GM18517 (cell line): ENCODE results near the gene IL31.

Experiments
- ATAC-seq: cut with Tn5 transposase; IDR thresholded peaks from one replicate; pipeline ENCODE4 v1.9.1; 2021; ENCODE audit warnings: mild to moderate bottlenecking, moderate library complexity; ENCODE audit not compliant: unreplicated experiment

Gene IL31

DNA sequence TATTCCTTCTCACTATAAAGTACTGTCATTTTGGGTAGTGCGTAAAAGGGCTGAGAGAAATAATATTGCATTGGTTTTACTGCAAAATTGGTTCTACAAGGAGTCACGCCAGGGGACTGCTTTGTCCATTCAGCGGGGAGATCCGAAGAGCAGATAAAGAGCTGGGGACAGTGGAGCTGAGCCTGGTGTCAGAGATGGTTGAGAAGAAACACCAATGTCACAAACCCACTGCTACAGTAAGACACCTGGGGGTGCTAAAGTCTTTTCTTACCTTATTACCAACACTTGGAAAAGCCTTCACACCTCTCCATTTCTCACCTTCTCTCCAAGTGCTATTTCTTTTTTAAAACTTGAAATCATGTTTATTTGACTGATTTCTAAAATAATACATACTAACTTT is 14.1 kb downstream of the IL31 start:
- no peak for ATAC-seq

DNA sequence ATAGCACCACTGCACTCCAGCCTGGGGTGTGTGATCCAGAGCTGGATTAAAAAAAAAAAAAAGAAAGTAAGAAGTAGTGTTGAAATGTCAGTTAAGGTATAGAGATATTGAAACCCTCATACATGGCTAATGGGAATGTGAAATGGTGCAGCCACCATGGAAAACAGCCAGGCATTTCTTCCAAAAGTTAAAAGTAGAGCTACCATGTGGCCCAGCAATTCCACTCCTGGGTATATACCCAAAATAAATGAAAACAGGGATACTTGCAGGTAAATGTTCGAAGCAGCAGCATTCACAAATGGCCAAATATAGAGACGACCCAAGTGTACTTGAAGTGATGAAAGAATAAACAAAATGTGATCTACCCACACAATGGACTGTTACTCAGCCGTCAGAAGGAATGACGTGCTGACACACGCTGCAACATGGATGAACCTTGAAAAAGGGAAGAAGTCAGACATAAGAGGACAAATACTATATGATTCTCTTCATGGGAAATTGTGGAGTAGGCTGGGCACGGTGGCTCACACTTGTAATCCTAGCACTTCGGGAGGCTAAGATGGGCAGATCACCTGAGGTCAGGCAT is 15.2 kb downstream of the IL31 start:
- ATAC-seq: no peak

DNA sequence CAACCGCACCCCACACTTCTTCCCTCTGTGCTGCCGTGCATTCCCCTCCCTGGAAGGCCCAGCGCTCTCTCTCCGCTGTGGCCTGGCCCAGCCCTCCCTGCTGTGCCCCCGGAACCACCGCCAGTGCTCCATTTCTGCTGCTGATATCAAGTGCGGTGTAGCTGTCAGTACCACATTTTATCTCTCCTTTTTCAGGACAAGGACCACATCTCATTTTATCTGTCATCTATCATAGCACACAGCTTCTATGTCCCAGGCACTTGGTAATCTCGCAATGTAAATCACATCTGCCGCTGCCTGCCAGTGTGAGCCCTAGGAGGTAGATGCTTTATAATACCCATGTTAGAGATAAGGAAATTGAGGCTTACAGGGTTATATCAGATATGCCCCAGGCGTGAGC is 18.3 kb downstream of the IL31 start:
- no peak for ATAC-seq

DNA sequence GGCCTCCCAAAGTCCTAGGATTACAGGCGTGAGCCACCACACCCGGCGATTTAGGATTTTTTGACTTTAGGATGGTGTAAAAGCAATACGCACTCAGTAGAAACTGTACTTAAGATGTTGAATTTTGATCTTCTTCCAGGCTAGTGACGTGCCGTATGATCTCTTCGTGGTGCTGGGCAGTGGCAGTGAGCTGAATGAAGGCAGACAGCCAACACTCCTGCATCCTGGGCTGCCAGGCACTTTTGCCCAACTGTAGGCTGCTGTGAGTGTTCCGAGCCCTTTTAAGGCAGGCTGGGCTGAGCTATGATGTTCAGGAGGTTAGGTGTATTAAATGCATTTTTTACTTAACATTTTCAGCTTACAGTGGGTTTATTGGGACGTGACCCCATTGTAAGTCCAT is 21.3 kb downstream of the IL31 start:
- no peak for ATAC-seq

DNA sequence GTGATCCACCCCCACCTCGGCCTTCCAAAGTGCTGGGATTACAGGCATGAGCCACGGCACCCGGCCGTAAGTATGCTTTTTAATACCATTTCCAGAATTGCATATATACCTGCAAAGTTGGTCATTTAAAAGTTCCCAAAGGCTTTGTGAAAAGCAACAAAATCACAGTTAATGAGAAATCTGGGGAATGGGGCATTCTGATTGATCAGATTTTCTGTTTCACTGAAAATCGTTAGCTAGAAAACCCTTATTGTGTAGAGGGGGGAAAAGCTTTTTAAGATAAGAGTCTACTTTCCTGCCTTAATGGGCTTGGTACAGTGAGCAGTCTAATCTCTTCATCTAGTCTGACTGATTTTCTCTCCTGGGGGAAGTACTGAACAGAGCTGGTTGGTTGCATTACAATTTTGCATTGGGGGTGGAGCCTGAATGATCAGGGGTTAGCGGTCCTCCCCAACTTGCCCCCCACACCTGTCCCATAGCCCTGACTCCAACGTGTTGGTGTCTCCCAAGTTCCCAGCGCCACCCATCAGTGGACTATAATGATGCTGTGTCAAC is 23.8 kb downstream of the IL31 start:
- no peak for ATAC-seq

DNA sequence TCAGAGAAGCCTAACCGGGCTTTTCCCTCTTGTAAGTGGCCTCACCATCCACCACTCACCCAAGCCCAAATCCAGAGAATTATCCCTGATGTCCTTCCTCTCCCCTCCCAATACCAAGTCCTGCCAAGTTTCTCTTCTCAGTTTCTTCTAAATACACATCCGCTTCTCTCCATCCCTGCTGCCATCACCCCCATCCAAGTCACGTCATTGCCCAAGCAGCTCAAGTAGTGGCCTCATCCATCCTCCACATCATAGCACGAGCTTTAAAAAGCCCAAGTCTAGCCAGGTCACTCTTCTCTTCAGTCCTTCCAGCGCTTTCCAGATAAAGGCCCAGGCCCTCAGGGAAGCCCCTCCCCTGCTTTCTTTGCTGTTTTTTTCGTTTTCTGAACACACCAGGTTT is 25.4 kb downstream of the IL31 start:
- ATAC-seq: no peak

DNA sequence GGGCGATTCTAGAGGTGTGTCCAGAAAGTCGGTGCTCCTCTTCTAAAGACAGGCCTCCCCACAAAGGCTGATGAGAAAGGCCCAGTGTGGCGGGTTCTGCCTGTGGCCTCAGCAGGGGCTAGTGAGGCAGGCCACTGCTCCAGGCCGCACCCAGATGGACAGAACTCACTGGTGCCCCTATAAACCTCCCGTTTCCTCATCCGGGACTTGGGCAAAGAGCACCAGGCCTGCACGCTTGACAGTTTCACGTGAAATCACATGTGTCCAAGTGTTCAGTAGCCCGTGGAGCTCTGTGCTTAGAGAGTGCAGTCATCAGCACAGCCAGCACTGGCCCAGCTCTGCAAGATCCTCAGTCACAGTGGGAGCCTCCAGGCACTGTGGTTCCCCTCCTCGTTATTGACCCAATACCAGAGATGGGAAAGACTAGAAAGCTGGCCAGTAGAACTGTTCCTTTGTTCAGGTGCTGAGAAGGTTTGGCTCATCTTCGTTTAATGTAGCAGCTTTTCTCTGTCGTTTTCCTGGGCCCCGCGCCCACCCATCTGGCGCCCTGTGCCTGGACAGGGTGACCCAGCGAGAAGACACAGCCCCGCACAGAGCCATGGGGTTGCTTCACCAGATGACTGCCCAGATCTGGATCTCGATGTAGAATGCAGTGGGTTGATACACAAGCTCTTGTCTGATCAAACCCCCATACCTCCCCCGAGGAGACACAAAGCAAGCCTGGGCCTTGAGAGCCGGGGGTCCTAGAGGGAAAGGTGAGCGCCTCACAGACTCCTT is 26.3 kb downstream of the IL31 start:
- no peak for ATAC-seq

DNA sequence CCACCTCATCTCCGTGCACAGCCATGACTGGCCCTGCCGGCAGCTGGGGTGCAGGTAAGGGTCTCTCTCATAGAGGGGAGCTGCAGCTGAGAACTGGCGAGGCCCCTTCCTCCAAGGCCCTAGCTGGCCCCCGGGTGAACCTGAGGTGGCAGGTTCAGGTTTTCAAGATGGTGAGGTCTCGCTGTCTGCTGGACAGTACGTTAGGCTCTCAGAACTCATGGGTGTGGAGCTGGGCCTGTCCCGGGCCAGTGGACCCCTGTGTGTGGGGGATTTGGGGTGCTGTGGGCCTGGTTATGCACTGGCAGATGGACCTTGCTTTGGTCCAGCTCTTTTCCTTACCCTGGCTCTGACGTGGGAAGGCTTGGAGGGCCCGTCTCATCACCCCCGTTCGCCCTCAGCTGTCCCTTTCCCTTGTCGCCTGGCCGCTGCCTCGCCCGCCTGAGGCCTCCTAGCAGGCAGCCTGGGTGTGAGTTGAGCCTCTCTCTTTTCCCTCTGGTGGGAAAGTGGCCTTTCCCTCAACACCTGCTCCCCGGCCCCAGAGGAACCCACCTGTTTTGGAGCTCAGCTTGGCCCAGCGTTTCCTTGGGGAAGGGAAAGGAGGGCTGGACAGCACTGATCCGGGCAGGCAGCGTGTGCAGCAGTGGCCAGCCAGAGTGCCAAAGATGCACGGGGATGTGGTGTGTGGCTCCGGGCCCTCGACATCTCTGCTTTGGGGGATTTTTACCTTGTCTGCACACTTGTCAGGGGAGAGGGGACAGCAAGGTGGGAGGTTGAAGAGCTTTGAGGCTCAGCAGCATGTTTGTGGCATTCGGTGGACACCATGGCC is 28.3 kb downstream of the IL31 start:
- no peak for ATAC-seq

DNA sequence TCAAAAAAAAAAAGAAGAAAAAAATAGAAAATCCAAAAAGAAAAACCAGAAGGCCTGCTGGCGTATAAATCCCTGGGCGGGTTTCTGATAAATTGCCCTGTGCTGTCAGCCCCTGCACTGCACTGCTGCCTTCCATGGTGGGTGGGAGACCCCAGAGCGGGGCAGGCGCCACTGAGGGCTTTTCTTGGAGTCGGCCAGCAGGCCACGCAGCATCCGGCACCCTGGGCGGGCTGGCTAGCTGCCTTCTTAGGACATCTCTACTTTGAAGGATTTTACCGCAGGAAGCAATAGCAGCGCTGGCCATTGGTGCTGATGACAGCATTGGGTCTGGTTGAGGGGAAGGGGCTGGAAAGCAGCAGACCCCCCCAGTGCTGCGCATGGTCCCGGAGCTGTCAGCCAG is 29.1 kb downstream of the IL31 start:
- no peak for ATAC-seq

DNA sequence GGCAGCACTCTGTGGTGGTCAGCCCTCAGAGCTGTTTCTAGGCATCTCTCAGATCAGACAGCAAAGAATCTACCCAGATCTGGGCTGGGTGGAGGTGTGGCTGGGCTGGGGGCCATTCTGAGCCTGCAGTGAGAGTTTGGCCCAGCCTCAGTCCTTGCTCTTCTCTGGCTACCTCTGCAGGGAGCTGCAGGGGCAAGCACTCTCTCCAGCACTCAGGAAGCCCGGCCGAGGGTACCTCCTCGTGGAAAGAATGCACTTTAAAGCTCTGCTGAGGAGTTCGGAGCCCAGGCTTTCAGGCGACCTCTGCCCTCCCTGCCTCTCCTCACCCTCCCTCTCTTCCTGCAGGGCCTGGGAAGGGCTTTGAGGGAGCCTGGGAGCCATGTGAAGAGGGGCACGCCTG is 31.2 kb downstream of the IL31 start:
- ATAC-seq: no peak

DNA sequence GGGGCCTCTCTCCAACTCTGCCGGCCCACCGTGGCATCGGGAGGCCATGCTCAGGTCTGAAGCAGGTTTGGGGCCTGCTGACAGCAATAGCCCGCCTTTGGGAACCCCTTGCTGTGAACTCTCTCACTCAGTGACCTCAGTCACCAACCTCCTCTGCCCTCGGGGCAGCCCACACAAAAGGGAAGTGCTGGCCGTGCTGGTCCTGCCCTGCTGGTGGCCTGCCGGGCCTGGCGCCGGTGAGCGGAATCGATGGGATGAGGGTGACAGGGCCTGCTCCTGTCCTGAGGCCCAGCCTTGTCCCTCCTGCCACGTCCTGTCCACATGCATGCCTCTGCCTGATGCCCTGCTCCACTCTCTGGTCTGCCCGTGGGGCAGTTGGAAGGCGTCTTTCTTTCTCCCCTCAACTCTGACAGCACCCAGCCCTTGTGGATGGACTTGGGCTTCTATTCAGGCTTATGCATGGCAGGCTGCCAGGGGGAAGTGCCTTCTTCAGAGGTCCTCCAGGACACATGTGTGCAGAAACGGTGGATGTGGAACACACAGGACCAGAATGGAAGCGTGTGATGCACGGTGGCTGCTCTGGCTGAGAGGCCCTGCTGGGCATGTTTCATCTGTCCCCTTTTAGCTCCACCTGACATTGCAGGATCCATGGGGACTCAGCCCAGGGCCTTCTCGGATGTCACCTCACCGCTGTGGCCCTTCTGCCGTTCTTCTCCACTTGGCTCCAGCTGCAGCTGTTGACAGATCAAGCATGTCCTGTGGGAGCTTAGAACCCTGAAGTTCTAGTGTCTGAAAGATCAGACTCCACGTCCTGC is 31.9 kb downstream of the IL31 start:
- ATAC-seq: no peak

DNA sequence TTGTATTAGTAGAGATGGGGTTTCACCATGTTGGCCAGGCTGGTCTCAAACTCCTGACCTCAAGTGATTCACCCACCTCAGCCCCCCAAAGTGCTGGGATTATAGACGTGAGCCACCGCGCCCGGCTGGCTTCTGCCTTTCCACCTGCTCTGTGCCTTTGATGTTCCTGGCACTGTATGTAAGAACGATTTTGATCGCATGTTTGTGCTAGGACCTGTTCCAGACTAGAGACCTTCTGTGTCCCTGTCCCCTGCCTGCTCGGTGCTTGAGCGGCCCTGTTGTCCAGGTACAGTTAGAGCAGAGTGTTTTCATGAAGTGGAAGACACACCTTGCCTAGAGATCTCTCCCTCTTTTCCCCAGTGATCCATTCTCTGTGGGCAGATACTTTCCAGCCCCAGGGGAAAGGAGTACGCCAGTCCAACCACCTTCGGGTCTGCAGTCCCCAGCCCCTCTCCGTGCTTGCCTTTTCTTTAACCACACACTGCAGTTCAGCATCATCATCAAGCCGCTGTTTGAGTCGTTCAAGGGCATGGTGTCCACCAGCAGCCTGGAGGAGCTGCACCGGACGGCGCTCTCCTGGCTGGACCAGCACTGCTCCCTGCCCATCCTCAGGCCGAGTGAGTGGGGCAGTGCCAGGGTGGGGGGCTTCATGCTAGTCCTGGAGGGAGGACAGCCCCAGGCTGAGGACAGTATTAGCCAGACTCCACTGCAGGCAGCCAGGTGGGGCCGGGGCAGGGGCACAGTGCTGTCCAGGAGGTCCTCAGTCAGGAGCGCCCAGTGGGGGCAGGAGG is 33.4 kb downstream of the IL31 start:
- ATAC-seq: no peak

DNA sequence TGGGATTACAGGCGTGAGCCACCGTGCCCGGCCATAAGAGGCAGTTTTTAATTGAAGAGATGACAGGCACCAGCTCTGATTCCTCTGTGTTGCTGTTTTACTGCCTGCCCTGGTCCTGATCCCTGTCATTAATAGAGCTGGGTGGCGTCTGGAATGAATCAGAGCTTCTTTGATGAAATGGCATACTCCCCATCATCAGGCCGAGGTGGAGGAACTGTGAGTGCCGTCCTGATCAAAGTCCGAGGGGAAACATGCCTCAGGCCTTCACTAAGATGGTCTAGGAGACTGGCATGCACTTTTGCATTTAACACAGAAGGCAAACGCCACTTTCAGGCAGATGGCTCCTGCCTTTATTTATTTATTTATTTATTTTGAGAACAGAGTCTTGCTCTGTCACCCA is 34.1 kb downstream of the IL31 start:
- ATAC-seq: no peak

DNA sequence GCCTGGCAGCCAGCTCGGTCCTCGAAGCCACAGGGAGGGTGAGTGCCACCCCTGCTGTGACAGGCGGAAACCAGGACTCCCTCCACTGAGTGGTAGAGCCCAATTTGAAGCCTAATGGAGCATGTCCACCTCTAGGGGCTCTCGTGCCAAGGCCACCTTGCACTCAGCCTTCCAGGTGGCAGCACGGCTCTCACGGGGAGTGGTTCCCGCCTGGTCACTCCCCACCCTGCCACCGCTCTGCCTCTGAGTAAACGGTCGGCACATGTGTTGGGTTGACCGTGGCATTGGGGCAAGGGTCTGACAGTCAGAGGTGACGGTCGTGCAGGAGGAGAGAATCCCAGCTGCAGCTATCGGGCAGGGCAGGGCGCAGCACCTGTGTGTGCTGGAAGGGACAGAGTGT is 34.8 kb downstream of the IL31 start:
- no peak for ATAC-seq

DNA sequence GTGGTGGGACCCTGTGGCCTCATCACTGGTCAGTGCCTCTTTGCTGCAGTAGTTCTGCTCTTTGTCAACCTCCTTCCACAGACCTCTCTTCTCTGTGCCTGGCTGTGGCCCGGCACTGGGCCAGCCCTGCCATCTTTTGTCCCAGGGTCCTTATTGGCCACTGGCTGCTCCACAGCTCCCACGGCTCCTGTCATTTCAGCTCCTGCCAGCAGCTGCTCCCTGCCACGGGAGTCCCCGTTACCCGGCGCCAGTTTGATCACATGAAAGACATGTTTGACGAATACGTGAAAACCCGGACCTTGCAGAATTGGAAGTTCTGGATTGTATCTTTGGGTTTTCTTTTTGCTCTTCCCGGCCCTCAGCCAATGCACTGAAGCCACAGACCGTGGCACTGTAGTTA is 35.4 kb downstream of the IL31 start:
- no peak for ATAC-seq

DNA sequence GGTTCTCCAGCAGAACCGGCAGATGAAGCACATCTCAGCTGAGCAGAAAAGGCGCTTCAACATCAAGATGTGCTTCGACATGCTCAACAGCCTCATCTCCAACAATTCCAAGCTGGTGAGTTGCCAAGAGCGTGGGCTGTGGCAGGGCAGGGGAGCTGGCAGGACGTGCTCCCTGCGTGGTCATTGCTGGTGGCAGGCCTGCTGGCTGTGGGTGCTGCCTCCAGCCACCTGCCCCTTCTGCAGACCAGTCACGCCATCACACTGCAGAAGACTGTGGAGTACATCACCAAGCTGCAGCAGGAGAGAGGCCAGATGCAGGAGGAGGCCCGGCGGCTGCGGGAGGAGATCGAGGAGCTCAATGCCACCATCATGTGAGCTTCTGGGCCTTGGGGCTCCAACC is 35.8 kb downstream of the IL31 start:
- no peak for ATAC-seq

DNA sequence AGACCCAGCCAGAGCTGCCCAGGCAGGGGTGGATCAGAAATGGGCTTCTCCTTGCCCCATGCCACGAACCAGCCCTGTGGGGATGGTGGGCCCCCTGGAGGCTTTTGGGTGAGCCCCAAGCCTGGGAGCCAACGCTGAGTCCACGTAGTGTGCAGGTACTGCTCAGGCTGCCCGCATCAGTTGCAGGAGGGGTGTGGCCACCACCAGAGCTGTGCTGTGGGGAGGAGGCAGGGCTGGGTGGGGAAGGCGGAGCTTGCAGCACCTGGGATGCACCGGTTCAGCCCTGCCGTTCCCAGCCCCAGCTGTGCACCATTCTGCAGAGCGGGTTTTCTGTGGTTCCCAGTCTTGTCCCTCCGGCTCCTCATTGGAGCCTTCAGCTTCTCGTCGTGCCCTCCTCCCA is 36.3 kb downstream of the IL31 start:
- no peak for ATAC-seq

DNA sequence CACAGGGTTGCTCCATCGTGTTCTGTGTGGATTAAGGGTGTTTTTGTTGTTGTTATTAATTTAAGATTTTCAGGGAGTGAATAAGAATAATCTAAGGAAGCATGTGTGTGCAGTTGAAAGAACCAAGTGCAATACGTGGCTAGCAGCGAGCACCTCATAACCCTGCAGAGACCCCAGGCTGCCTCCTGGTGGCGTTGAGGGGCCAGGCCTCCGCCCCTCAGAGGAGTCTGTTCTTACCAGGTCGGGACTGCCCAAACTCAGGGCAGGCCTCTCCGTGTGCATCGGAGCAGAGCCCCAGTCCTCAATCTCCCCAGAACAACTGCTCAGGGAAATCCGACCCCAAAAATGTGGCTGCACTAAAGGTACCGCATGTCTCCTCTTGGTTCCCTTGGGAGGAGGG is 36.8 kb downstream of the IL31 start:
- ATAC-seq: no peak

DNA sequence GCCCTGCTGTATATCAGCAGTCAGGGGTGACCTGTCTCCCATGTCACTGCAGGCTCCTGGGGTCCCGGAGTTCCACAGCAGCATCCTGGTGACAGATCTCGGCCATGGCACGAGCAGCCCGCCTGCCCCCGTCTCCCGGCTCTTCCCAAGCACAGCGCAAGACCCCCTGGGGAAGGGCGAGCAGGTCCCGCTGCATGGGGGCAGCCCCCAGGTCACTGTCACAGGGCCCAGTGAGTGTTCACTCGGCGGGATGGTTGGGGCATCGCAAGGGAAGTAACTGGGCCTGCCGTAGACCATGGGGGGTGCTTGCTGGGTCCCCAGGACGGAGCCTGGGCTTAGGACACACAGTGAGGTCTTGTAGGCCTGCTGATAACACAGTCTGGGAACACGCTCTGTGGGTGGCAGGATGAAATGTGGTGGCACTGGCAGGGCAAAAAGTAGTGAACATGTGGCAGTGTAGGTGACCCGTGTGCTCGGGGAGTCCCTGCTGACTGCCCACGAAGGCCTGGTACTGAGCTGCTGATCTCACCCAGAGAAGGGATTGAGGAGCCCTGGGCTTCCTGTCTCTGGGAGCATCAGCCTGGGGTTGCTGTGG is 38.5 kb downstream of the IL31 start:
- ATAC-seq: no peak
